ENCODE data around the gene SBNO2. TPM values are rescaled to one million over a fixed set of nuclear protein-coding genes. Genes with fewer than 3 reads are reported as not detected.

SBNO2 gene
- total RNA-seq, 1 donor from 2014 or later, result 91.6 TPM

DNA sequence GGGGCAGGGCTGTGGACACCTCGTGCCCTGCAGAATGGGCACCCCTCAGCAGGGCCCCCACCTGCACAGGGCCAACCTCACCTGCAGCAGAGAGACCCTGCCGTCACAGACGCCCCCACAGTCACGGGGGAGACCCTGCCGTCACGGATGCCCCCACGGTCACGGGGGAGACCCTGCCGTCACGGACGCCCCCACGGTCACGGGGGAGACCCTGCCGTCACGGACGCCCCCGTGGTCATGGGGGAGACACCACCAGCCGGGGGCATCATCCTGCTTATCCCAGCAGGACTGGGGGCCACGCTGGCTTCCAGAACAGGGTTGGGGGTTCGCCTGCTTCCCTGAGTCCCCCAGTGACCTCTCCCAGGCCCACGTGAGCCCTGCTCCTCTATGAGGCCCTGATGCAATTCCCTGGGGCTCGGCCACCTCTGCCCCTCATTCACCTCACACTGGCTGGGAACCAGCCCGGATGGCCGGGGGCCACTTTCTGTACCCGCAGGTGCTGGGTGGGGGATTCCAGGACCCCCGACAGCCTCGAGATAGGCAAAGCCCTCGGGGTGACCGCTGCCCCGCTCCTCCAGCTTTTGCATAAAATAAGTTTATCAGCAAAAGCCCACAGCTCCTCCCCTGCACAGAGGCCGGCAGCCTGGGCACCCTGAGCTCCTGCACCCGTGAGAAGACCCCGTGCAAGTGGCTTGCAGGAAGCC, 23.6 kb downstream of the SBNO2 start:
- H3K4me3 ChIP-seq, result peak overlapping the region; percentile 17
- DNase-seq, result no peak
- ATAC-seq, result no peak
- intact Hi-C loops (cut with DNase I), result no loop called here
- H3K9me3 ChIP-seq, result no peaks in the 10 kb centered on the region
- peaks cover 68% of the 10 kb centered on the region for H3K36me3 ChIP-seq
- H3K27ac ChIP-seq, result peak overlapping the region; percentile 72
- no peaks in the 10 kb centered on the region for H3K27me3 ChIP-seq (ENCODE audit: low read depth)
- H3K4me1 ChIP-seq, result peaks cover 65% of the 10 kb centered on the region
- TF ChIP-seq, protein P1, sequence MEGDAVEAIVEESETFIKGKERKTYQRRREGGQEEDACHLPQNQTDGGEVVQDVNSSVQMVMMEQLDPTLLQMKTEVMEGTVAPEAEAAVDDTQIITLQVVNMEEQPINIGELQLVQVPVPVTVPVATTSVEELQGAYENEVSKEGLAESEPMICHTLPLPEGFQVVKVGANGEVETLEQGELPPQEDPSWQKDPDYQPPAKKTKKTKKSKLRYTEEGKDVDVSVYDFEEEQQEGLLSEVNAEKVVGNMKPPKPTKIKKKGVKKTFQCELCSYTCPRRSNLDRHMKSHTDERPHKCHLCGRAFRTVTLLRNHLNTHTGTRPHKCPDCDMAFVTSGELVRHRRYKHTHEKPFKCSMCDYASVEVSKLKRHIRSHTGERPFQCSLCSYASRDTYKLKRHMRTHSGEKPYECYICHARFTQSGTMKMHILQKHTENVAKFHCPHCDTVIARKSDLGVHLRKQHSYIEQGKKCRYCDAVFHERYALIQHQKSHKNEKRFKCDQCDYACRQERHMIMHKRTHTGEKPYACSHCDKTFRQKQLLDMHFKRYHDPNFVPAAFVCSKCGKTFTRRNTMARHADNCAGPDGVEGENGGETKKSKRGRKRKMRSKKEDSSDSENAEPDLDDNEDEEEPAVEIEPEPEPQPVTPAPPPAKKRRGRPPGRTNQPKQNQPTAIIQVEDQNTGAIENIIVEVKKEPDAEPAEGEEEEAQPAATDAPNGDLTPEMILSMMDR (IDR thresholded peaks at IDR 0.05), result no peak

DNA sequence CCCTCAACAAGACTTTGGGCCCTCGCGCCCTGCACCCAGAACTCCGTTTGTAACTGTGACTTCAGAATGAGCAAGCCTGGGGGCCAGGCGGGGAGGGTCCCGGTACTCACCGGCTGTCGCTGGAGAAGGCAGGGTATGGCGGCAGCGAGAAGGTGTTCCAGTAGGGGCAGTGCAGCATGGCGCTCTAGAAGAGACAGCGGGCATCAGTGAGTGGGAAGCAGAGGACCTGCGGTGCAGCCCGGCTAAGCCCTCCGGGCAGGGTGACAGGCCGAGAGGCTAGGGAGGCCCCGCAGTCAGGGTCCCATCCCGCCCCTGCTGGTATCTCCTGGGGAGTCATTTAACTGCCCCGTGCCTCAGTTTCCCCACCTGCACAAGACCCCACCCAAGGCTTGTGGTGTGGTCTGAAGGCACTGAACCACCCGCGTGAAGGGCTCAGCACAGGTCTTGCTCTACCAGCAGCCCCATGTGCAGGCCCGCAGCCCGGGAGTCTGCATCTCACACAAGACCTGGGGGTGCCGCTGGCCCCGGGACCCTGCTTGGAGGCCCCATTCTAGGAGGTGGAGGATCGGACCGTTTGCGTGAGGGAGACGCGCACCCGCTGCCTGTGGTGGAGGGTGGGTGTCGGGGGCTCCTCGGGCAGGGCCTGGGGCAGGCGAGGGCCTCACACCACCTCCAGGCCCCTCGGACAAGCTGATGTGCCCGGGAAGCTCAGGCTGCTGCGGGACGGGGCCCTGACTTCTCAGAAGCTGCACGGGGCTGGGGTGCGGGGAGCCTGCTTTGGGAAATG, 24.6 kb downstream of the SBNO2 start:
- peaks cover 69% of the 10 kb centered on the region for H3K36me3 ChIP-seq
- intact Hi-C loops (cut with DNase I), result no loop called here
- peaks cover 55% of the 10 kb centered on the region for H3K4me1 ChIP-seq
- H3K4me3 ChIP-seq, result no peak overlapping the region
- DNase-seq, result no peak
- H3K9me3 ChIP-seq, result no peaks in the 10 kb centered on the region
- TF ChIP-seq, protein P1 (IDR thresholded peaks at IDR 0.05), result no peak
- no peaks in the 10 kb centered on the region for H3K27me3 ChIP-seq (ENCODE audit: low read depth)
- ATAC-seq, result no peak
- H3K27ac ChIP-seq, result no peak overlapping the region

DNA sequence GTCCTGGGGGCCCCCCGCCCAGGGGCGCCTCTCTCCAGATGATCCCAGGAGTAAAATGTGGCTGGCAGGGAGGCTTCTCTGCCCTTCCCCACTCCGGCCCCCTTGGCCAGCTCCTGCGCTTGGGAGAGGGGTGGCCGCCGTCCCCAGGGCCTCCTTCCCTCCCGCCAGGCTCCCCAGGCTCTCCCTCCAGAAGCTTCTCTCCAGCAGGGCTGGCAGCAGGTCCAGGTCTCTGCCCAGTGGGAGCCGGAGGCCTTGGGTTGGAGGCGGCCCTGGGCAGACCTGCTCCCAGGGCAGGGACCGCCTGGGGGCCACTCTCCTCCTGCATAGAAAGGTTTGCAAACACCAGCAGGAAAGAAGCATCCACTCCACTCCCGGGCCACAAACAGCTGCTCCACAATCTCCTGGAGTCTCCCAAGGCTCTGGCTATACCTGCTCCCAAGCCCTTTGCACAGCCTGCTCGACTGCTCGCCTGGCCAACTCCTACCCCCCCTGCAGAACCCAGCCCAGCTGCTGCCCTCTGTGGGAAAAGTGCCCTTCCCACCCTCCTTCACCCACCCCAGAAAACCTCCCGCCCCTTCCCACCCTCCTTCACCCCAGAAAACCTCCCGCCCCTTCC, 26.0 kb downstream of the SBNO2 start:
- no peak for ATAC-seq
- H3K36me3 ChIP-seq, result peaks cover 73% of the 10 kb centered on the region
- H3K4me1 ChIP-seq, result peaks cover 41% of the 10 kb centered on the region
- DNase-seq, result no peak
- no peaks in the 10 kb centered on the region for H3K9me3 ChIP-seq
- no peak overlapping the region for H3K4me3 ChIP-seq
- intact Hi-C loops (cut with DNase I), result no loop called here
- TF ChIP-seq, protein P1 (IDR thresholded peaks at IDR 0.05), result no peak
- no peaks in the 10 kb centered on the region for H3K27me3 ChIP-seq (ENCODE audit: low read depth)
- H3K27ac ChIP-seq, result no peak overlapping the region

DNA sequence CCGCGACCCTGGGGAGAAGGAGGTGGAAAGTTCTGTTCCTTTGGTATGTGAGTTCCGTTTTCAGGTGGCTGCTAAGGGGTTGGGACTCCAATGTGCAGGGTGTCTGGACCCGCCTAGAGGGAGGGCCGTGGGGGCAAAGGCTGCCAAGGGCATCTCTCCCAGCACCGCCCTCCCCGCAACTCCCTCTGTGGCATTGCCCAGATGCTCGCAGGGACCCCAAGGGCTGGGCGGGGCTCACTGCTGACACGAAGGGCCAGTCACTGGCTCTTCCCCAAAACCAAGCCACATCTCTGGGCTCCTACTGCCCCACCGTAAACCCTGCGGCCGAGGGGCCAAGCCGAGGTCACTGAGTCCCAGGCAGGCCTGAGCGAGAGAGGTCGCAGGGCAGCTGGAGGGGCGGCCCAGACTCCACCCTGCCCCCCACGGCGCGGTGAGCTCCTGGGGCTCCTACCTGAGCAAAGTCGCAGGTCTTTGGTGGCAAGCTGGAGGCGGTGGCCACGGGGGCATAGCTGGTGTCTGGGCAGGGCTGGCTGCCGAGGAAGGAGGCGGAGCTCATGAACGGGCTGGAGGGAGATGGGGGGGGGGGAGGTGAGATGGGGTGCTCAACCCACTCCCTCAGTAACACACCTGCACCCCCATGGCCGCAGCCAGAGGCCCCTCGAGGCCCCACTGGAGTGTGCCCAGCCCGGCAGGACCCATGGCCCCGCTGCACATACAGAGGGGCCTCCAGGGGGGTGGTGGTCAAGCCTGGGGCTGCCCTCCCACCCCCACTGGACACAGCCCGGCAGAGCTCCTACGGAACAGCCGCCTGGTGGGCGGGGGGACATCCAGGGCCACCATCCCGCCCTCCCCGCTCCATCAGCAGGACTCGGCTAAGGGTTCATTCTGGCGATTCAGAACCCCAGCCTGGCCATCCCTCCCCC, 26.9 kb downstream of the SBNO2 start:
- Histone ChIP-seq H3K27ac (no peak overlapping the region), H3K27me3 (ENCODE audit: low read depth) (no peaks in the 10 kb centered on the region), H3K4me3 (no peak overlapping the region), H3K9me3 (no peaks in the 10 kb centered on the region), H3K36me3 (peaks cover 71% of the 10 kb centered on the region), H3K4me1 (peaks cover 33% of the 10 kb centered on the region)
- TF ChIP-seq, protein P1 (IDR thresholded peaks at IDR 0.05), result no peak
- ATAC-seq (no peak), DNase-seq (no peak)
- intact Hi-C loops (cut with DNase I), result no loop called here

DNA sequence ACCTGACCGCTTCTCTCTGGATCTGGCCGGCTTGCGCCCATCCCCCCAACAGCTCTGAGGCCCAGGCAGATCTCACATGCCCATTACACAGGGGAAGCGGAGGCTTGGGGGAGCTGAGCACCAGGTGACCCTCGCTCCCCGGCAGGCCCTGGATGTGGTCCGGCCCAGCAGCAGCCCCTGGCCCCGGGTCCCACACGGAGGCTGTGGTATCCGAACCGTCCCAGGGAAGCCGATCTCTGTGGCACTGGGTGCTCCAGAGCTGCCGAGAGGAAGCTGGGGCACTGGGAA, 27.7 kb downstream of the SBNO2 start:
- TF ChIP-seq, protein P1 (IDR thresholded peaks at IDR 0.05), result no peak
- intact Hi-C loops (cut with DNase I), result no loop called here
- Histone ChIP-seq H3K4me3 (no peak overlapping the region), H3K9me3 (no peaks in the 10 kb centered on the region), H3K4me1 (peaks cover 25% of the 10 kb centered on the region), H3K27me3 (ENCODE audit: low read depth) (no peaks in the 10 kb centered on the region), H3K27ac (no peak overlapping the region), H3K36me3 (peaks cover 70% of the 10 kb centered on the region)
- DNase-seq, result no peak
- no peak for ATAC-seq
